GM18508 (cell line): ENCODE data around the gene RAD18.

ENCODE experiments used
- ATAC-seq: cut with Tn5 transposase; IDR thresholded peaks from one replicate; pipeline ENCODE4 v1.9.1; 2021; ENCODE audit warnings: moderate number of reproducible peaks; ENCODE audit not compliant: insufficient read depth, unreplicated experiment

RAD18 gene

DNA sequence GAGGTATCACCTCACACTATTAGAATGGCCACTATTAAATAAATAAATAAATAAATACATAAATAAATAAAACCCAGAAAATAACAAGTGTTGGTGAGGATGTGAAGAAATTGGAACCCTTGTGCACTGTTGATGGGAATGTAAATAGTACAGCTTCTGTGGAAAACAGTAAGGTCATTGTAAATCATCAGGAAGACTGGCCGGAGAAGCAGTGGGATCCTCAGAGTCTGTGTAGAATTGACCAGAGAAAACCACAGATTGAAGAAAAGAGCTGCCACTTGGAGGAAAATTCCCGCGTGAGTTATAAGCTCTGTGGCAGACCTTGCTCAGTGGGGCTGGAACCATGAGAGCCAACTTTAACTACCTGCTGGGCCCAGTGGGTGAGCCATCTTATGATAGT lies 92.0 kb downstream of the RAD18 start:
- ATAC-seq: no peak

DNA sequence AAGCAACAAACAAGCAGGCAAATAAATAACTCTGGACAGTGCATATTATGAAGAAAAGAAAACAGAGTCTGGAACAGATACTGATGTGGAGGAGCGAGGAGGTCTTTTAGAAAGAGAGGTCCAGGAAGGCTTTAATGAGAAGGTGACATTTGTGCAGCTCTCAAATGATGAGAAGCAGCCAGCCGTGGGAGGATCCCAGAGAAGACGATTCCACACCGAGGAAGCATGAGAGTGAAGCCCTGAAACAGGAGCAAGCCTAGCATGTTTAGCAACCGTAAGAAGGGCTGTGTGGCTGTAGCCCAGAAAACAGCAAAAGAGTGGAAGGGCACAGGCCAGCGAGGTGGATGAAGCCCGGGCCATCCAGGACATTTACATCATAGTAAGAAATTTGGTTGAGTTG lies 93.1 kb downstream of the RAD18 start:
- no peak for ATAC-seq

DNA sequence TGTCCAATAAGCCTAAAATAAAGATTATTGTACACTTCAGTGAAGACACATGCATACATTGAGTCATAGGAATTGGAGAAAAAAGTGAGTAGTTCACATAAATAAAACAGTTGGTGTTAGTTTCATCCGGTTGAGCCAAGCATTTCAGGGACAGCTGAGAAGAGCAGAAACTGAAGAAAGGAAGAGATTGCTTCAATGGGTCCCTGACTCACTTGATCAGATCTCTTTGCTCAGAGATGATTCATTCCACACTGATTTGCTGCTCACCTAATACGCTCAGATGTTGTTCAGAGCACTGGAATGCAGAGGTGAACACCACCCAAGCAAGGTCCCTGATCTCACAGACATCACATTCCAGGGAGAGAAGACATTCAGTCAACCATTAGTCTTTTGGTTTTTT lies 93.7 kb downstream of the RAD18 start:
- ATAC-seq: no peak

- ATAC-seq: no peak
Observed at GRCh38 chr3:8868996-8869395, 94.3 kb downstream of the RAD18 start.

- no peak for ATAC-seq
Observed at GRCh38 chr3:8867646-8868045, 95.6 kb downstream of the RAD18 start.

DNA sequence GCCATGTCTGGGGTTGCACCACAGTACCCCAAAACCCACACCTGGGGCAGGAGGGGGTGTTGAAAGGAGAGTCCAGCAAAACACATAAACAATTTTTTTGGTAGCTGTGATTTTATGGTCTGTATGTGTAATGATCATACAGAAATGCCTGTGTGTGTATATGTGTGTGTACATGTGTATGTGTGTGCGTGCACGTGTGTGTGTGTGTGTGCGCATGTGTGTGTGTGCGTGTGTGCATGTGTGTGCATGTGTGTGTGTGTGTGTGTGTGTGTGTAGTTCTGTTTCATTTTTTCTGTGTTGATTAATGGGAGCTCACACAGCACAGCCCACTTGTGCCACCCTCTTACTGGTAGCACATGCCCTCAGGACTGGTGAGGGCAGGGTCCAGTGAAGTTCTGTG lies 97.6 kb downstream of the RAD18 start:
- ATAC-seq: no peak

DNA sequence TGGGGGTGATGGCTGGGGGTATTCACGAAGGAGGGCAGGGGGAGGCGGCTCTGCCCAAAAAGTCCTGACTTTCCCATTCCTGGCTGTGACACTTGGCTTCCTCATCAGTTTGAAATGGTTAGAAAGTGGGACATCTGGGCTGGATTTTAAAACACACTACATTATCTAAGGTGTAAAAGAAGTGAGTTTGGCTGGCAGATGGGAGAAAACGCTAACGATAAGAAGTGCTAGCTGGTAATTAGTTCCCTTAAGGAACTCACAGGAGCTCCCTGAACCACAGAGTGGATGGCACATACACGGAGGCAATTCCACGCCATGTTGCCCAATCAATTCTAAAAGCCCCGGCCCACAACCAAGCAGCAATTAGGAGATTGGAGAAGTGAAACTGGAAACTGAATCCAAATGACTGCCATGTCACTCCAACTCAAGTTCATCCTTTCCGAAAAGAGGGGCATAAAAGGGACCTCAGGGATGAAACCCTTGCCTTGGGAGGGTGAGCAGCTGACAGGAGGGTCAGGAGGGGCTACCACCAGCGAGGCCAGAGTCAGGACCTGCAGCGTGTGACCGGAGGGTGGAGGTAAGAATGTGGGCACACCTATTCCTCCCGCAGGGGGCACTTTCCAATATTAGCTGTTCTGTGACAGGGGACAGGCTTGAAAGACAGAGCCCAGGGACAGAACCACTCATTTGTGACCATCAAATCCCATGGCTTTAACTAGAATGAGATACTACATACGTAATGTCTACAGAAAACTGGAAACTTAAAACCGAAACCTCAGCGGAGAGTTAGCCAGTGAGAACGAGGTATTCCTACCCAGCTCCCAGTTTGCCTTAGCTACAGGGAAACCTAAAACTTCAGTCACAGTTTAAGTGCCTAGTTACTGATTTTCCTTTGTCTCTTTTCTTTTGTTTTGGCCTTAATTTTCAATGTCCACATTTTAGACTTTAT lies 98.6 kb downstream of the RAD18 start:
- no peak for ATAC-seq

- no peak for ATAC-seq
Observed at GRCh38 chr3:8863891-8864290, 99.4 kb downstream of the RAD18 start.

GRCh38 chr3:8857720-8858367 lies 105.4 kb downstream of the RAD18 start:
- no peak for ATAC-seq

- no peak for ATAC-seq
Observed at GRCh38 chr3:8856721-8857120, 106.6 kb downstream of the RAD18 start.

DNA sequence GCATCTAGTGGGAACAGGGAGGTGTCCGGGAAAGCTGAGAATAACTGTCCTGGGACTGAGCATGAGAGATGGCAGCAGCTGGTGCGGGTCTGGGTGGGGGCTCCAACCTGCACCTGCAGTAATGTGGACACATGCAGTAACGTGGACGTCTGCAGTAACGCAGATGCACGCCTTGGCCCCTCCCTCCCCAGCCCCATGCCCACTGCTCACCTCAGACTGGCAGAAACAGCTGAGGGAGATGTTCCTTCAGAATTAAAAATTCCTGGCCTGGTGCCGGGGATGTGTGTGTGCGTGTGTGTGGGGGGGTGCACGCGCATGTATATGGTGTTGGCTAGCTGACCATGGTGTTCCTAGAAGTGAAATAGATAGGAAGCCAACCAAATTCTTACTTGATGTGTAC lies 107.2 kb downstream of the RAD18 start:
- ATAC-seq: no peak

DNA sequence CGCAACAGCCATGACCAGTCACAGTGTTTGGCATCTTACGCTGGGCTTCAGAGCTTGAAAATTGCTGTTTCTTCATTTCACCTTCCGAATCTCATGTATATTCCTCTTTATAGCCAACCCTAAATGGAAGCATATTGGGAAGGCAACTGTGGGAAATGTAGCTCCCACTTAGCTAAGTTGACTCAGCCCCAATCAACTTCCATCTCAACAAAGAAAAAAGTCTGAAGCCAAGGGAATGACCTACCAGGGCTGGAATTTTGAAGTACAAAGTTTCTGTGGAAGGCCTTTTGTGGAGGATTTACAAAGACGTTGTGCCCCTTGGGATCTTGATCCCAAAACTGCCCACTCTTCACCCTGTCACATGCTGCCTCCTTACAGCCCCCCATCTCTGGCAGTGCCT lies 108.6 kb downstream of the RAD18 start:
- no peak for ATAC-seq

GRCh38 chr3:8853081-8853480 lies 110.2 kb downstream of the RAD18 start:
- ATAC-seq: no peak

- ATAC-seq: no peak
Observed at GRCh38 chr3:8852511-8852910, 110.8 kb downstream of the RAD18 start.

GRCh38 chr3:8851703-8852102 lies 111.6 kb downstream of the RAD18 start:
- no peak for ATAC-seq

DNA sequence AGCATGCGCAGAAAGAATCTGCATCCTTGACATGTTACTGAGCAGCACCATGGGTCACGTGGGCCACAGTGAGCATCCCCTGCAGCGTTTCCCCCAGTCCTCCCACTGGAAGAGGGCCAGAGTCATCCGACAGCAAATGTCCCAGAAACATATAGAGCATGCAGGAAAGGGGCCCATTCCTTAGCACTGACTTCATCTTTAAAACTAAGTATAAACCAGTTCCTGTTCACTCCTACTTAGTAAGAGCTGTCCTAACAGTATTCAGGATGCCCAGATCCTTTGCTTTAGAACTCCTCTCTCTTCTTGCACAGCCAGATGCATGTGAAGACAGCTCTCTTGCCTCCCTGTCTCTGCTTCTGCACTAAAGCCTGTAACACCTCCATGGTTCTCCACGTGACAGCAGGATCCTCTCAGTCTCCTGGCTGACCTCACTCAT lies 114.6 kb downstream of the RAD18 start:
- ATAC-seq: no peak

GRCh38 chr3:8847317-8847716 lies 116.0 kb downstream of the RAD18 start:
- ATAC-seq: no peak

- ATAC-seq: no peak
Observed at GRCh38 chr3:8846176-8846575, 117.1 kb downstream of the RAD18 start.

GRCh38 chr3:8845641-8846040 lies 117.6 kb downstream of the RAD18 start:
- no peak for ATAC-seq

- ATAC-seq: no peak
Observed at GRCh38 chr3:8843347-8843746, 119.9 kb downstream of the RAD18 start.

GRCh38 chr3:8842293-8842692 lies 121.0 kb downstream of the RAD18 start:
- ATAC-seq: no peak

DNA sequence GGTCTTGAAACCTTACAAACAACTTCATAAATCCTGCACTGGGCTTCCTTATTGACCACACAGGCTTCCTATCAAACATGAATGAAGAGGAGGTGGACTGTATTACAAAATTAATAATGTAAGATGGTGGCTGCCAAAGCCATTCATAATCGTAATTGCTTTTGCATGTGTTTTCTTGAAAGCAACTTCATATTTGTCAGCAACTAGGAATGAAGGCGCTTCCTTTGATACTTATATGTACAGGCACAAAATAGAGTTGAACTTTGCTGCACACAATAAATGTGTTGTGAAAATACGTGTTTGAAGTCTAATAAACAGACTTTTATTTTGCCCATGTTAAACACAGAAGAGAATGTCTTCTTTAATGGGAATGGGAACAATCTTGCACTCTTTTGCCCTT lies 121.8 kb downstream of the RAD18 start:
- no peak for ATAC-seq
